HG03354 (cell line): ENCODE results near the gene DOLK.

Experiments
- ATAC-seq: cut with Tn5 transposase; IDR thresholded peaks from one replicate; pipeline ENCODE4 v1.9.1; 2021; ENCODE audit warnings: mild to moderate bottlenecking; ENCODE audit not compliant: unreplicated experiment, poor library complexity, severe bottlenecking

The DOLK gene

GRCh38 chr9:128910906-128911305 is 36.5 kb downstream of the DOLK start:
- no peak for ATAC-seq

GRCh38 chr9:128909859-128910258 is 37.5 kb downstream of the DOLK start:
- ATAC-seq = no peak

- ATAC-seq = no peak
Observed at GRCh38 chr9:128908372-128908771, 39.0 kb downstream of the DOLK start.

GRCh38 chr9:128906741-128907140 is 40.7 kb downstream of the DOLK start:
- no peak for ATAC-seq

GRCh38 chr9:128905964-128906363 is 41.4 kb downstream of the DOLK start:
- ATAC-seq = no peak

- no peak for ATAC-seq
Observed at GRCh38 chr9:128903871-128904620, 43.4 kb downstream of the DOLK start.

- ATAC-seq = no peak
Observed at GRCh38 chr9:128903079-128903461, 44.3 kb downstream of the DOLK start.

- peak; percentile 92 for ATAC-seq
Observed at GRCh38 chr9:128902351-128903078, 44.9 kb downstream of the DOLK start.

GRCh38 chr9:128901822-128902221 is 45.6 kb downstream of the DOLK start:
- no peak for ATAC-seq

- no peak for ATAC-seq
Observed at GRCh38 chr9:128901379-128901778, 46.0 kb downstream of the DOLK start.

- no peak for ATAC-seq
Observed at GRCh38 chr9:128899566-128900322, 47.7 kb downstream of the DOLK start.

GRCh38 chr9:128898845-128899565 is 48.4 kb downstream of the DOLK start:
- no peak for ATAC-seq

GRCh38 chr9:128898382-128898781 is 49.0 kb downstream of the DOLK start:
- ATAC-seq = no peak

- ATAC-seq = no peak
Observed at GRCh38 chr9:128895556-128895955, 51.8 kb downstream of the DOLK start.
